B cell (primary cell): ENCODE results near the gene ISL2. TPM values are rescaled to one million over a fixed set of nuclear protein-coding genes. Genes with fewer than 3 reads are reported as not detected.

Source experiments
- ATAC-seq: fragments of 200-7000 bp; cut with Tn5 transposase; one replicate; pipeline ENCODE4 v1.10.0; 2021; ENCODE audit warnings: low read depth, mild to moderate bottlenecking, moderate number of reproducible peaks, moderate library complexity
- CTCF ChIA-PET: fragments of 350-600 bp; sonication (Branson Sonifier 250); formaldehyde crosslinking; loops from one replicate; lab custom pipeline; 2021; ENCODE audit warnings: antibody characterized with exemption, inconsistent platforms; lab: Charles Lee
- POLR2A ChIA-PET: fragments of 350-600 bp; sonication (Branson Sonifier 250); formaldehyde crosslinking; loops from one replicate; lab custom pipeline; 2021; ENCODE audit warnings: antibody characterized with exemption; lab: Charles Lee
- DNase-seq: peaks from one replicate; pipeline ENCODE4 v3.0.0; 2013
- H2AFZ ChIP-seq: 2 replicates; pipeline ENCODE4 v1.6.1; 2012; ENCODE audit warnings: mild to moderate bottlenecking, low read depth, low read length; ENCODE audit not compliant: insufficient read depth, poor library complexity, severe bottlenecking
- H3K27ac ChIP-seq, 2 donors: 1 replicate in 1 of 2; 2 replicates in 1 of 2; pipeline ENCODE4 v1.5.1; 2012 to 2013; ENCODE audit warnings: low read length in 2 of 2, mild to moderate bottlenecking in 2 of 2, moderate library complexity in 1 of 2
- H3K27me3 ChIP-seq, 4 experiments: fragments of 200-600 bp in 1 of 4; sonication (generic) in 1 of 4; replicated peaks in 1 of 4; 1 replicate in 2 of 4; 2 replicates in 2 of 4; pipeline versions ENCODE4 v1.6.1 to v1.7.0; 2013 to 2016; ENCODE audit warnings: low read length in 3 of 4, mild to moderate bottlenecking in 2 of 4, mixed read lengths in 1 of 4, moderate library complexity in 1 of 4; ENCODE audit not compliant: insufficient read depth in 4 of 4, control insufficient read depth in 3 of 4; ENCODE audit errors: control extremely low read depth in 1 of 4
- H3K36me3 ChIP-seq, 2 experiments: replicated peaks in 1 of 2; 1 replicate in 1 of 2; 2 replicates in 1 of 2; pipeline versions ENCODE4 v1.6.1 to v1.7.1; 2013; ENCODE audit warnings: low read length in 1 of 2; ENCODE audit not compliant: insufficient read depth in 2 of 2, control insufficient read depth in 1 of 2; ENCODE audit errors: control extremely low read depth in 1 of 2, extremely low read depth in 1 of 2
- H3K4me1 ChIP-seq, 2 donors: fragments of 200-600 bp in 1 of 2; sonication (generic) in 1 of 2; 1 replicate in 1 of 2; 2 replicates in 1 of 2; pipeline versions ENCODE4 v1.5.1 to v1.6.1; 2013 to 2017; ENCODE audit warnings: low read length in 2 of 2; ENCODE audit not compliant: control insufficient read depth in 2 of 2, insufficient read depth in 2 of 2
- H3K4me2 ChIP-seq: replicated peaks from 2 replicates; pipeline ENCODE3; 2012; ENCODE audit warnings: mild to moderate bottlenecking, low read depth, low read length; ENCODE audit not compliant: poor library complexity, severe bottlenecking
- H3K4me3 ChIP-seq, 5 experiments: fragments of 200-600 bp in 1 of 5; sonication (generic) in 1 of 5; 1 replicate in 3 of 5; 2 replicates in 2 of 5; pipeline versions ENCODE4 v1.5.1 to v1.7.0; 2011 to 2016; ENCODE audit warnings: low read length in 4 of 5, mild to moderate bottlenecking in 4 of 5, low read depth in 2 of 5, control low read depth in 1 of 5, moderate library complexity in 1 of 5; ENCODE audit not compliant: insufficient read depth in 1 of 5; ENCODE audit errors: control extremely low read depth in 1 of 5, extremely low read depth in 1 of 5
- H3K79me2 ChIP-seq: fragments of 200-600 bp; sonication (generic); one replicate; pipeline ENCODE4 v1.6.0; 2016; ENCODE audit warnings: low read length; ENCODE audit not compliant: control insufficient read depth, insufficient read depth
- H3K9ac ChIP-seq: fragments of 200-600 bp; sonication (generic); 2 replicates; pipeline ENCODE4 v1.6.1; 2017; ENCODE audit warnings: mild to moderate bottlenecking, low read length, moderate library complexity
- H3K9me3 ChIP-seq, 3 donors: one replicate each; pipeline versions ENCODE4 v1.6.1 to v1.7.1; 2013; ENCODE audit warnings: low read length in 2 of 3; ENCODE audit not compliant: control insufficient read depth in 2 of 3, insufficient read depth in 1 of 3; ENCODE audit errors: control extremely low read depth in 1 of 3
- H4K20me1 ChIP-seq: 2 replicates; pipeline ENCODE4 v1.6.0; 2012; ENCODE audit warnings: mild to moderate bottlenecking, low read length; ENCODE audit not compliant: insufficient read depth, control insufficient read depth, poor library complexity, severe bottlenecking
- H3K27ac Mint-ChIP-seq: one replicate; pipeline ENCODE4 v1.8.0; 2021; ENCODE audit warnings: mixed read lengths
- H3K27me3 Mint-ChIP-seq: one replicate; pipeline ENCODE4 v1.8.0; 2021; ENCODE audit warnings: mixed read lengths
- H3K4me1 Mint-ChIP-seq: one replicate; pipeline ENCODE4 v1.8.0; 2021; ENCODE audit warnings: mixed read lengths
- H3K4me3 Mint-ChIP-seq: one replicate; pipeline ENCODE4 v1.8.0; 2021; ENCODE audit warnings: mixed read lengths
- H3K9me3 Mint-ChIP-seq: one replicate; pipeline ENCODE4 v1.8.0; 2022; ENCODE audit warnings: mixed read lengths; ENCODE audit not compliant: insufficient read depth
- EZH2 ChIP-seq: IDR thresholded peaks from 2 replicates; pipeline ENCODE4 v1.6.1; 2012; ENCODE audit warnings: borderline replicate concordance, low read depth, mild to moderate bottlenecking, moderate library complexity, low read length; ENCODE audit not compliant: insufficient read depth, poor library complexity, severe bottlenecking
- WGBS: methylation state at CpG from one replicate; pipeline ENCODE4 v1.1.5; 2013; ENCODE audit warnings: missing lambda C conversion rate; ENCODE audit not compliant: insufficient coverage; 5-methylcytosine and 5-hydroxymethylcytosine counted together
- intact Hi-C: fragments of 100-400 bp; cut with micrococcal nuclease; formaldehyde crosslinking; loops from one replicate; pipeline ENCODE4 v1.10.0; 2022
- polyA plus RNA-seq: library from polyadenylated mRNA; depleted of rRNA; stranded (reverse); fragments of >200 nt; gene quantifications from 2 replicates; pipeline ENCODE4 v1.2.3, GENCODE V29; 2012
- total RNA-seq, 2 donors: library from RNA; stranded (reverse); fragments of 120-200 nt in 1 of 2; gene quantifications; 1 replicate in 1 of 2; 2 replicates in 1 of 2; pipeline versions ENCODE4 v1.2.3 to v1.2.4, GENCODE V29; 2013 to 2022
- TF ChIP-seq, protein P1 (sequence below): fragments of 200-600 bp; IDR thresholded peaks from one replicate; pipeline ENCODE4 v1.8.0; 2022; ENCODE audit warnings: antibody characterized with exemption, mild to moderate bottlenecking

Gene ISL2
- total and polyA plus RNA-seq, 2 donors (not counting 1 experiment from before 2014, with no cell fraction given), result 0.59 to 1.8 TPM

- POLR2A ChIA-PET, result no interaction called here
- H3K9me3 Mint-ChIP-seq, result no peaks in the 10 kb centered on the region
- H2AFZ ChIP-seq, result no peak overlapping the region
- no peak overlapping the region for H3K4me3 Mint-ChIP-seq
- H3K79me2 ChIP-seq, result no peaks in the 10 kb centered on the region
- CTCF ChIA-PET, result no interaction called here
- DNase-seq, result no peak
- 87% methylated on average over 3 of the region's 10 CpGs for WGBS
- TF ChIP-seq, protein P1, sequence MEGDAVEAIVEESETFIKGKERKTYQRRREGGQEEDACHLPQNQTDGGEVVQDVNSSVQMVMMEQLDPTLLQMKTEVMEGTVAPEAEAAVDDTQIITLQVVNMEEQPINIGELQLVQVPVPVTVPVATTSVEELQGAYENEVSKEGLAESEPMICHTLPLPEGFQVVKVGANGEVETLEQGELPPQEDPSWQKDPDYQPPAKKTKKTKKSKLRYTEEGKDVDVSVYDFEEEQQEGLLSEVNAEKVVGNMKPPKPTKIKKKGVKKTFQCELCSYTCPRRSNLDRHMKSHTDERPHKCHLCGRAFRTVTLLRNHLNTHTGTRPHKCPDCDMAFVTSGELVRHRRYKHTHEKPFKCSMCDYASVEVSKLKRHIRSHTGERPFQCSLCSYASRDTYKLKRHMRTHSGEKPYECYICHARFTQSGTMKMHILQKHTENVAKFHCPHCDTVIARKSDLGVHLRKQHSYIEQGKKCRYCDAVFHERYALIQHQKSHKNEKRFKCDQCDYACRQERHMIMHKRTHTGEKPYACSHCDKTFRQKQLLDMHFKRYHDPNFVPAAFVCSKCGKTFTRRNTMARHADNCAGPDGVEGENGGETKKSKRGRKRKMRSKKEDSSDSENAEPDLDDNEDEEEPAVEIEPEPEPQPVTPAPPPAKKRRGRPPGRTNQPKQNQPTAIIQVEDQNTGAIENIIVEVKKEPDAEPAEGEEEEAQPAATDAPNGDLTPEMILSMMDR, result no peak
- TF ChIP-seq EZH2, result no peak
- H3K27me3 Mint-ChIP-seq, result peaks cover 4% of the 10 kb centered on the region
- no peak for ATAC-seq
- intact Hi-C loops, result no loop called here
- H3K4me3 ChIP-seq, result no peak overlapping the region
- H3K4me1 Mint-ChIP-seq, result no peaks in the 10 kb centered on the region
- H3K4me2 ChIP-seq, result no peak overlapping the region
- H3K4me1 ChIP-seq, result no peaks in the 10 kb centered on the region
- no peaks in the 10 kb centered on the region for H4K20me1 ChIP-seq
- no peak overlapping the region for H3K27ac ChIP-seq
- H3K9ac ChIP-seq, result no peak overlapping the region
- no peak overlapping the region for H3K27ac Mint-ChIP-seq
- peaks cover 0 to 1% (median under 1%) of the 10 kb centered on the region in 4 experiments for H3K27me3 ChIP-seq
- H3K9me3 ChIP-seq, result no peaks in the 10 kb centered on the region
- H3K36me3 ChIP-seq, result no peaks in the 10 kb centered on the region
Observed at GRCh38 chr15:76353903-76354302, 17.3 kb downstream of the ISL2 start.

DNA sequence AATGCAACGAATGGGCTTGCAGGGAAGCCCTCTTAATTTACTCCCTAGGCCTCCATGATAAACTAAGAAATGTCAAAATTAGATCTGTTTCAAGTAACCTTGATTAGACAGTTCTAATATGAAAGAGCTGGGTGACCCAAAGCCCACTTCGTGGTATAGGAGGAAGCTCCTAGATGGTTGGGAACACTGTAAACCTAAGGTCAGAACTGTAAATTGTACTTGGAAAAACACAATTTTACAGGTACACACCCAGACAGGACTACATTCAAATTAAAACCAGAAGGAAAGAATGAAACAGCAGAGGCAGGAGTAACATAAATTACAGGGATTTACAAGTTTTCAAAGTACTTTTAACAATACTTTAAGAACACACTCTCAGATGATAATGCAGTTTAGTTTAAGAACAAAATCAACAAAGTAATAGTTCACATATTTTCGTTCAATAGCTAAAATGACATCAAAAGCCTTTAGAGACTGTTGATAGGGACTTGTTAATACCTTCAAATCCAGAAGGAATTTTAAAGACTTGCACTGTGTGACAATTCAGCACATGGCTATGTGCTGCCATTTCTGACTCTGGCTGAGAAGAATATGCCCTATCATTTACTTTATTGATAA lies 18.4 kb downstream of the ISL2 start:
- Histone ChIP-seq H3K27me3 (no peaks in the 10 kb centered on the region), H3K4me3 (no peak overlapping the region), H4K20me1 (no peaks in the 10 kb centered on the region), H3K4me2 (no peak overlapping the region), H3K27ac (no peak overlapping the region), H3K36me3 (no peaks in the 10 kb centered on the region), H3K9me3 (no peaks in the 10 kb centered on the region), H3K79me2 (no peaks in the 10 kb centered on the region), H2AFZ (no peak overlapping the region), H3K4me1 (no peaks in the 10 kb centered on the region), H3K9ac (no peak overlapping the region)
- Mint-ChIP-seq H3K27me3 (no peaks in the 10 kb centered on the region), H3K4me1 (no peaks in the 10 kb centered on the region), H3K4me3 (no peak overlapping the region), H3K27ac (no peak overlapping the region), H3K9me3 (no peaks in the 10 kb centered on the region)
- ChIA-PET CTCF (interaction anchor here (0.6 kb wide), 1 partner anchor 11 kb away, joined by 3 read pairs; no protein-coding TSS in a partner anchor), POLR2A (no interaction called here)
- TF ChIP-seq, protein P1, result no peak
- TF ChIP-seq EZH2, result no peak
- ATAC-seq (no peak), DNase-seq (no peak)
- intact Hi-C loops, result no loop called here
- WGBS, result 83% methylated on average over 1 of the region's 3 CpGs
